Sigmoid colon (tissue), 7 donors: Measurements from ENCODE around the gene ATF4. TPM values are rescaled to one million over a fixed set of nuclear protein-coding genes. Genes with fewer than 3 reads are reported as not detected.

Source experiments
- DNase-seq: peaks from one replicate; pipeline ENCODE4 v3.0.0-alpha.2; 2019
- H3K27ac ChIP-seq, 4 donors: fragments of 200-600 bp; sonication (generic); one replicate each; pipeline ENCODE4 v1.5.1; 2016 to 2019; ENCODE audit warnings: mild to moderate bottlenecking in 1 of 4
- H3K27me3 ChIP-seq, 3 donors: fragments of 200-600 bp; sonication (generic); one replicate each; pipeline ENCODE4 v1.5.1; 2019; ENCODE audit warnings: mild to moderate bottlenecking in 1 of 3
- H3K36me3 ChIP-seq, 4 donors: fragments of 200-600 bp; sonication (generic); one replicate each; pipeline ENCODE4 v1.5.1; 2016 to 2019
- H3K4me1 ChIP-seq, 4 donors: fragments of 200-600 bp; sonication (generic); one replicate each; pipeline ENCODE4 v1.5.1; 2017 to 2019
- H3K4me3 ChIP-seq, 4 donors: fragments of 200-600 bp; sonication (generic); one replicate each; pipeline ENCODE4 v1.5.1; 2017 to 2019; ENCODE audit warnings: mild to moderate bottlenecking in 2 of 4, moderate library complexity in 1 of 4
- H3K9me3 ChIP-seq, 4 donors: fragments of 200-600 bp in 3 of 4; sonication (generic) in 3 of 4; one replicate each; pipeline versions ENCODE4 v1.5.1 to v1.6.1; 2013 to 2019
- CTCF ChIP-seq, 4 experiments: fragments of 450-650 bp in 3 of 4; fragments of 200-600 bp in 1 of 4; IDR thresholded peaks; one replicate each; pipeline ENCODE4 v1.5.1; 2016 to 2019; ENCODE audit warnings: antibody characterized with exemption in 4 of 4, mild to moderate bottlenecking in 3 of 4, moderate library complexity in 2 of 4
- EP300 ChIP-seq, 4 donors: sonication (generic); formaldehyde crosslinking; IDR thresholded peaks; one replicate each; pipeline ENCODE4 v1.6.1; 2017; ENCODE audit warnings: antibody characterized with exemption in 4 of 4
- POLR2A ChIP-seq, 2 donors: fragments of 450-650 bp; IDR thresholded peaks; one replicate each; pipeline ENCODE4 v1.6.1; 2016; ENCODE audit warnings: antibody characterized with exemption in 2 of 2, mild to moderate bottlenecking in 2 of 2, moderate library complexity in 2 of 2
- POLR2AphosphoS5 ChIP-seq, 4 donors: sonication (generic); formaldehyde crosslinking; IDR thresholded peaks; one replicate each; pipeline ENCODE4 v1.6.1; 2017; ENCODE audit warnings: antibody characterized with exemption in 4 of 4
- WGBS, 2 donors: extraction: QIAGEN DNeasy Blood & Tissue Kit; methylation state at CpG; one replicate each; pipeline ENCODE4 v1.1.7; 2013; 5-methylcytosine and 5-hydroxymethylcytosine counted together
- intact Hi-C: fragments of 100-400 bp; cut with DNase I; formaldehyde crosslinking; loops from one replicate; pipeline ENCODE4 v1.15.1; 2023
- polyA plus RNA-seq, 3 donors: library from polyadenylated mRNA; stranded (reverse); fragments of 200-250 nt; gene quantifications; one replicate each; pipeline ENCODE4 v1.2.3, GENCODE V29; 2013
- total RNA-seq, 4 donors: library from RNA; depleted of rRNA; stranded (reverse); fragments of >200 nt; gene quantifications; one replicate each; pipeline ENCODE4 v1.1.0, GENCODE V29; 2016
- donor health status: healthy with polysubstance abuse.
- donor health status: Bipolar disorder and iron deficiency.
- donor health status: healthy.

The ATF4 gene
- total and polyA plus RNA-seq, 7 donors: 423 to 651 (median 483) TPM

- H3K9me3 ChIP-seq: no peaks in the 10 kb centered on the region
- no peak overlapping the region for H3K27ac ChIP-seq
- H3K4me3 ChIP-seq: no peak overlapping the region
- no peaks in the 10 kb centered on the region for H3K36me3 ChIP-seq
- no peak for TF ChIP-seq POLR2A (IDR thresholded peaks at IDR 0.05)
- TF ChIP-seq CTCF (IDR thresholded peaks at IDR 0.05): no peak
- no peak for TF ChIP-seq EP300 (IDR thresholded peaks at IDR 0.05)
- TF ChIP-seq POLR2AphosphoS5 (IDR thresholded peaks at IDR 0.05): no peak
- DNase-seq: no peak
- 95% methylated on average over 7 of the region's 7 CpGs for WGBS, 2 donors
- intact Hi-C loops: no loop called here
- H3K27me3 ChIP-seq: peaks cover 0 to 12% (median 0%) of the 10 kb centered on the region in 3 donors
- H3K4me1 ChIP-seq: no peaks in the 10 kb centered on the region
Observed at GRCh38 chr22:39569066-39569465, 48.7 kb downstream of the ATF4 start.

GRCh38 chr22:39570226-39570625 lies 49.9 kb downstream of the ATF4 start:
- DNase-seq: no peak
- TF ChIP-seq POLR2A (IDR thresholded peaks at IDR 0.05) (no peak), CTCF (IDR thresholded peaks at IDR 0.05) (no peak), POLR2AphosphoS5 (IDR thresholded peaks at IDR 0.05) (no peak), EP300 (IDR thresholded peaks at IDR 0.05) (no peak)
- no peak overlapping the region for H3K27ac ChIP-seq
- H3K4me3 ChIP-seq: no peak overlapping the region
- H3K9me3 ChIP-seq: no peaks in the 10 kb centered on the region
- H3K36me3 ChIP-seq: no peaks in the 10 kb centered on the region
- WGBS, 2 donors: 81 to 88% methylated on average over 3 of the region's 3 CpGs
- intact Hi-C loops: no loop called here
- H3K27me3 ChIP-seq: peaks cover 0 to 12% (median 0%) of the 10 kb centered on the region in 3 donors
- H3K4me1 ChIP-seq: no peaks in the 10 kb centered on the region

- TF ChIP-seq POLR2AphosphoS5 (IDR thresholded peaks at IDR 0.05) (no peak), CTCF (IDR thresholded peaks at IDR 0.05) (no peak), EP300 (IDR thresholded peaks at IDR 0.05) (no peak), POLR2A (IDR thresholded peaks at IDR 0.05) (no peak)
- H3K36me3 ChIP-seq: no peaks in the 10 kb centered on the region
- H3K27ac ChIP-seq: no peak within 1 kb of the TSS
- WGBS, 2 donors: 85 to 87% methylated on average over 14 of the region's 14 CpGs
- intact Hi-C loops: no loop called here
- no peaks in the 10 kb centered on the region for H3K9me3 ChIP-seq
- H3K4me1 ChIP-seq: no peaks in the 10 kb centered on the region
- H3K27me3 ChIP-seq: peaks cover 0 to 12% (median 0%) of the 10 kb centered on the region in 3 donors
- H3K4me3 ChIP-seq: no peak within 1 kb of the TSS
- no peak for DNase-seq
Observed at GRCh38 chr22:39570665-39571064, 50.3 kb downstream of the ATF4 start, which contains the start of gene CACNA1I. CACNA1I (plus strand) TSS chr22:39570753; CDS start chr22:39570753, 0 bp downstream.

- Histone ChIP-seq H3K4me1 (no peaks in the 10 kb centered on the region), H3K27me3 (peaks cover 0 to 19% (median 0%) of the 10 kb centered on the region in 3 donors), H3K9me3 (no peaks in the 10 kb centered on the region), H3K4me3 (no peak overlapping the region), H3K27ac (no peak overlapping the region), H3K36me3 (no peaks in the 10 kb centered on the region)
- 24 to 69% methylated on average over 1 of the region's 1 CpG for WGBS, 2 donors
- intact Hi-C loops: no loop called here
- TF ChIP-seq EP300 (IDR thresholded peaks at IDR 0.05) (no peak), CTCF (IDR thresholded peaks at IDR 0.05) (no peak), POLR2A (IDR thresholded peaks at IDR 0.05) (no peak), POLR2AphosphoS5 (IDR thresholded peaks at IDR 0.05) (no peak)
- no peak for DNase-seq
Observed at GRCh38 chr22:39571538-39571937, 51.2 kb downstream of the ATF4 start.

Other genes starting within 250 kb of the ATF4 start
- 1,000 to 10,000 TPM; 1,532 to 2,212 (median 2,076) TPM for gene RPL3, start 200.9 kb upstream of the ATF4 start, total RNA-seq
- gene RPL3, start 200.9 kb upstream of the ATF4 start, polyA plus RNA-seq: 1,000 to 10,000 TPM; 2,602 to 4,917 (median 3,303) TPM
- gene SYNGR1, start 170.6 kb upstream of the ATF4 start, total RNA-seq: 10 to 100 TPM; 14.5 to 29.4 (median 20.2) TPM
- gene SYNGR1, start 170.6 kb upstream of the ATF4 start, polyA plus RNA-seq: 1 to 10 TPM in 2 of 3 donors, under 1 TPM in 1; 0.69 to 8.4 (median 7.5) TPM
- gene TAB1, start 120.8 kb upstream of the ATF4 start, total RNA-seq: 10 to 100 TPM; 19.6 to 24.6 (median 21.3) TPM
- 10 to 100 TPM in 1 of 3 donors, 1 to 10 TPM in 2; 8.8 to 17.5 (median 9.0) TPM for gene TAB1, start 120.8 kb upstream of the ATF4 start, polyA plus RNA-seq
- gene MGAT3, start 63.5 kb upstream of the ATF4 start, total RNA-seq: 1 to 10 TPM in 3 of 4 donors, under 1 TPM in 1; 0.99 to 1.4 (median 1.2) TPM
- gene MGAT3, start 63.5 kb upstream of the ATF4 start, polyA plus RNA-seq: 1 to 10 TPM in 1 of 3 donors, under 1 TPM in 2; 0.60 to 8.1 (median 0.92) TPM
- 10 to 100 TPM; 11.8 to 19.7 (median 14.2) TPM for gene MIEF1, start 18.3 kb upstream of the ATF4 start, total RNA-seq
- gene MIEF1, start 18.3 kb upstream of the ATF4 start, polyA plus RNA-seq: 10 to 100 TPM in 2 of 3 donors, 1 to 10 TPM in 1; 9.0 to 25.4 (median 11.6) TPM
- gene RPS19BP1, start 12.2 kb downstream of the ATF4 start, total RNA-seq: 100 to 1,000 TPM; 148 to 217 (median 189) TPM
- gene RPS19BP1, start 12.2 kb downstream of the ATF4 start, polyA plus RNA-seq: 100 to 1,000 TPM; 176 to 180 (median 180) TPM
- under 1 TPM in 3 of 4 donors, not detected in 1; under 0.01 to 0.16 (median 0.14) TPM for gene CACNA1I, start 50.2 kb downstream of the ATF4 start, total RNA-seq
- gene CACNA1I, start 50.2 kb downstream of the ATF4 start, polyA plus RNA-seq: under 1 TPM in 1 of 3 donors, not detected in 2; 0.95 TPM